ENCODE measurements around the gene CACNA1G.

CACNA1G gene

DNA sequence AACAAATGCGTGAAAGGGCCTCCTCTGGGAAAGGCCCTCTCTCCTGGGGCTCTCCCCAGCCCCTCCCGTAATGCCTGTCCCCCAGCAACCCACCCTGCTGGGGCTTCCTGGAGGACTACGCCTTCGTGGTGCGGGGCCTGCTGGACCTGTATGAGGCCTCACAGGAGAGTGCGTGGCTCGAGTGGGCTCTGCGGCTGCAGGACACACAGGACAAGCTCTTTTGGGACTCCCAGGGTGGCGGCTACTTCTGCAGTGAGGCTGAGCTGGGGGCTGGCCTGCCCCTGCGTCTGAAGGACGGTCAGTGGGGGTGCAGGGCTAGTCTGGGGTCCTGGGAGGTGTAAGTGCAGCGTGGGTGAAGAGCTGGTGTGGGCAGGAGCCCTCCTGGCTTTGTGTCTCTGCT lies 8.6 kb upstream of the CACNA1G start:
- H3K9ac ChIP-seq (ENCODE audit: low read length), result no peak overlapping the region
- no peaks in the 10 kb centered on the region for H3F3A ChIP-seq (ENCODE audit: insufficient read depth, low read length)
- H3K9me2 ChIP-seq (ENCODE audit: low read depth, low read length), result no peaks in the 10 kb centered on the region
- TF ChIP-seq, protein P1, sequence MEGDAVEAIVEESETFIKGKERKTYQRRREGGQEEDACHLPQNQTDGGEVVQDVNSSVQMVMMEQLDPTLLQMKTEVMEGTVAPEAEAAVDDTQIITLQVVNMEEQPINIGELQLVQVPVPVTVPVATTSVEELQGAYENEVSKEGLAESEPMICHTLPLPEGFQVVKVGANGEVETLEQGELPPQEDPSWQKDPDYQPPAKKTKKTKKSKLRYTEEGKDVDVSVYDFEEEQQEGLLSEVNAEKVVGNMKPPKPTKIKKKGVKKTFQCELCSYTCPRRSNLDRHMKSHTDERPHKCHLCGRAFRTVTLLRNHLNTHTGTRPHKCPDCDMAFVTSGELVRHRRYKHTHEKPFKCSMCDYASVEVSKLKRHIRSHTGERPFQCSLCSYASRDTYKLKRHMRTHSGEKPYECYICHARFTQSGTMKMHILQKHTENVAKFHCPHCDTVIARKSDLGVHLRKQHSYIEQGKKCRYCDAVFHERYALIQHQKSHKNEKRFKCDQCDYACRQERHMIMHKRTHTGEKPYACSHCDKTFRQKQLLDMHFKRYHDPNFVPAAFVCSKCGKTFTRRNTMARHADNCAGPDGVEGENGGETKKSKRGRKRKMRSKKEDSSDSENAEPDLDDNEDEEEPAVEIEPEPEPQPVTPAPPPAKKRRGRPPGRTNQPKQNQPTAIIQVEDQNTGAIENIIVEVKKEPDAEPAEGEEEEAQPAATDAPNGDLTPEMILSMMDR (IDR thresholded peaks at IDR 0.05; ENCODE audit: low read length), result no peak
- no peak for TF ChIP-seq EZH2 (IDR thresholded peaks at IDR 0.05; ENCODE audit: borderline replicate concordance, low read length)
- no peaks in the 10 kb centered on the region for H3K9me3 ChIP-seq (ENCODE audit: low read length)
- H3K27me3 ChIP-seq (ENCODE audit: insufficient read depth, low read length), result no peaks in the 10 kb centered on the region; the same call in 1 of the 2 replicates
- no peak overlapping the region for H3K4me3 ChIP-seq (ENCODE audit: low read depth, low read length, poor library complexity, severe bottlenecking)
- H2AFZ ChIP-seq (ENCODE audit: low read length), result no peak overlapping the region
- no peaks in the 10 kb centered on the region for H3K79me2 ChIP-seq (ENCODE audit: insufficient read depth, low read length)
- H3K4me2 ChIP-seq (ENCODE audit: low read length), result no peak overlapping the region
- H4K20me1 ChIP-seq (ENCODE audit: insufficient read depth, low read length), result no peaks in the 10 kb centered on the region
- H3K27ac ChIP-seq (ENCODE audit: low read depth, low read length, poor library complexity, severe bottlenecking), result no peak overlapping the region
- no peaks in the 10 kb centered on the region for H3K36me3 ChIP-seq (ENCODE audit: insufficient read depth, low read length)
- H3K4me1 ChIP-seq (ENCODE audit: insufficient read depth, low read length, severe bottlenecking), result peaks cover 6% of the 10 kb centered on the region

DNA sequence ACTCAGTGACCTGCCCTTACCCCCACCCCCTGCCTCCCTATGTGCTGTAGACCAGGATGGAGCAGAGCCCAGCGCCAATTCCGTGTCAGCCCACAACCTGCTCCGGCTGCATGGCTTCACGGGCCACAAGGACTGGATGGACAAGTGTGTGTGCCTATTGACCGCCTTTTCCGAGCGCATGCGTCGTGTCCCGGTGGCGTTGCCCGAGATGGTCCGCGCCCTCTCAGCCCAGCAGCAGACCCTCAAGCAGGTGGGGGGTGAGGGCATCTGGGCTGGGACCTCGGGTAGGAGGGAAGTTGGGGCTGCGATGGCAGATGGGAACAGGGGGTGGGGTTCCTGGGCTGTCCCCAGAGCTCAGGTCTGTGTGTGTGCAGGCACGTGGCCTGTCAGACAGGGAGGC lies 6.3 kb upstream of the CACNA1G start:
- no peaks in the 10 kb centered on the region for H4K20me1 ChIP-seq (ENCODE audit: insufficient read depth, low read length)
- no peak overlapping the region for H3K4me3 ChIP-seq (ENCODE audit: low read depth, low read length, poor library complexity, severe bottlenecking)
- no peak overlapping the region for H2AFZ ChIP-seq (ENCODE audit: low read length)
- no peak overlapping the region for H3K27ac ChIP-seq (ENCODE audit: low read depth, low read length, poor library complexity, severe bottlenecking)
- no peak overlapping the region for H3K4me2 ChIP-seq (ENCODE audit: low read length)
- no peaks in the 10 kb centered on the region for H3K79me2 ChIP-seq (ENCODE audit: insufficient read depth, low read length)
- H3K27me3 ChIP-seq (ENCODE audit: insufficient read depth, low read length), result no peaks in the 10 kb centered on the region
- H3K36me3 ChIP-seq (ENCODE audit: insufficient read depth, low read length), result no peaks in the 10 kb centered on the region
- no peaks in the 10 kb centered on the region for H3K9me2 ChIP-seq (ENCODE audit: low read depth, low read length)
- no peaks in the 10 kb centered on the region for H3K9me3 ChIP-seq (ENCODE audit: low read length)
- TF ChIP-seq, protein P1 (IDR thresholded peaks at IDR 0.05; ENCODE audit: low read length), result no peak
- no peak for TF ChIP-seq EZH2 (IDR thresholded peaks at IDR 0.05; ENCODE audit: borderline replicate concordance, low read length)
- H3K9ac ChIP-seq (ENCODE audit: low read length), result no peak overlapping the region
- H3K4me1 ChIP-seq (ENCODE audit: insufficient read depth, low read length, severe bottlenecking), result no peaks in the 10 kb centered on the region
- no peaks in the 10 kb centered on the region for H3F3A ChIP-seq (ENCODE audit: insufficient read depth, low read length)

DNA sequence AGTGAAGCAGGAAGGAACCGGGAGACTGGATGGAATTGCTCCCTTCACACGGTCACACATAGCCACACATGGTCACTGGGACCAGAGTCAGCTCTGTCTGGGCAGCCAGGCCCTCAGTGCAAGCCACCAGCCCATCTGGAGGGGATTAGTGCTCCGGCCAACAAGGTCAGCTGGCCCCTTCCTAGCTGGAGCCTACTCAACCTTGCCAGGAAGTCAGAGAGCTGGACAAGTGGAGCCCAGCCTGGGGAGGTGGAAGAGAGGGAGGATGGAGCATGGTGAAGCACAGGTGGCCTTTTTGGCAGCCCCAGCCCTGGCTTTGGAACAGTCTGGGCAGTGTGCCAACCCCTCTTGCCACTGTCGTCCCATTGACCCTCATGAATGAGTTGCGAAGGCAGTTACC lies 3.7 kb upstream of the CACNA1G start:
- no peaks in the 10 kb centered on the region for H3F3A ChIP-seq (ENCODE audit: insufficient read depth, low read length)
- H3K4me1 ChIP-seq (ENCODE audit: insufficient read depth, low read length, severe bottlenecking), result peaks cover 10% of the 10 kb centered on the region
- no peaks in the 10 kb centered on the region for H4K20me1 ChIP-seq (ENCODE audit: insufficient read depth, low read length)
- H3K27ac ChIP-seq (ENCODE audit: low read depth, low read length, poor library complexity, severe bottlenecking), result no peak overlapping the region
- H3K9me2 ChIP-seq (ENCODE audit: low read depth, low read length), result no peaks in the 10 kb centered on the region
- H3K9ac ChIP-seq (ENCODE audit: low read length), result no peak overlapping the region
- no peak for TF ChIP-seq EZH2 (IDR thresholded peaks at IDR 0.05; ENCODE audit: borderline replicate concordance, low read length)
- TF ChIP-seq, protein P1 (IDR thresholded peaks at IDR 0.05; ENCODE audit: low read length), result no peak
- no peak overlapping the region for H3K4me2 ChIP-seq (ENCODE audit: low read length)
- no peaks in the 10 kb centered on the region for H3K79me2 ChIP-seq (ENCODE audit: insufficient read depth, low read length)
- H2AFZ ChIP-seq (ENCODE audit: low read length), result no peak overlapping the region
- no peaks in the 10 kb centered on the region for H3K9me3 ChIP-seq (ENCODE audit: low read length)
- H3K4me3 ChIP-seq (ENCODE audit: low read depth, low read length, poor library complexity, severe bottlenecking), result no peak overlapping the region
- H3K36me3 ChIP-seq (ENCODE audit: insufficient read depth, low read length), result no peaks in the 10 kb centered on the region
- no peaks in the 10 kb centered on the region; the same call in 1 of the 2 replicates for H3K27me3 ChIP-seq (ENCODE audit: insufficient read depth, low read length)
